ENCODE data around the gene CCDC8. TPM values are rescaled to one million over a fixed set of nuclear protein-coding genes. Genes with fewer than 3 reads are reported as not detected.
"Not testable (repeated sequence)": the region's sequence is repeated elsewhere in the genome, so short reads cannot be mapped to it uniquely, and the experiment has no call there.

CCDC8 gene
- total RNA-seq, 3 donors from 2014 or later, result 2.2 to 29.7 (median 16.4) TPM

DNA sequence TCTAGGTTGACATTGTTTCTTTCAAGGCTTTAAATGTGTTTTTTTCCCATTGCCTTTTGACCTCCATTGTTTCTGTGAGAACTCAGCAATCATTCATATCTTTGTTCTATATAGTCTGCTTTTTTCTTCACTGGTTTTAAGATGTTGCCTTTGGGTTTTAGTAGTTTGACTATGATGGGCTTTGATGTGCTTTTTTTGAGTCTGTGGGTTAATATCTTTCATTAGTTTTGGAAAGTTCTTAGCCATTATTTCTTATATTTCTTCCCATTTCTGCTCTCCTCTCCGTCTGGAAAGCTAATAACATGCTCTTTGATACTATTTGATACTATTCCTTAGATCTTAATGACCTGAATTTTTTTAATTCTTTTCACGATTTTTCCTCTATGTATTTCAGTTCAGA, 32.7 kb downstream of the CCDC8 start:
- Histone ChIP-seq H3K27ac (no peak overlapping the region), H3K27me3 (no peaks in the 10 kb centered on the region), H3K9me3 (no peaks in the 10 kb centered on the region), H3K4me3 (no peak overlapping the region), H3K36me3 (no peaks in the 10 kb centered on the region), H3K4me1 (no peaks in the 10 kb centered on the region)
- TF ChIP-seq POLR2A (IDR thresholded peaks at IDR 0.05), result no peak
- no peak for TF ChIP-seq CTCF (IDR thresholded peaks at IDR 0.05)
- TF ChIP-seq POLR2AphosphoS5 (IDR thresholded peaks at IDR 0.05), result no peak
- no peak for DNase-seq (ENCODE audit: low spot score in 2 of 2)
- intact Hi-C loops (cut with DNase I; ENCODE audit: low total_unique reads), result no loop called here

- H3K4me1 ChIP-seq, result peaks cover 11 to 17% of the 10 kb centered on the region in 2 donors
- intact Hi-C loops (cut with DNase I; ENCODE audit: low total_unique reads), result no loop called here
- H3K27ac ChIP-seq, result peak overlapping the region; percentile 45 to 93
- TF ChIP-seq POLR2AphosphoS5 (IDR thresholded peaks at IDR 0.05) (no peak), CTCF (IDR thresholded peaks at IDR 0.05) (no peak), POLR2A (IDR thresholded peaks at IDR 0.05) (no peak)
- no peak overlapping the region for H3K4me3 ChIP-seq
- H3K9me3 ChIP-seq, result no peaks in the 10 kb centered on the region
- H3K36me3 ChIP-seq, result no peaks in the 10 kb centered on the region
- DNase-seq (ENCODE audit: low spot score in 2 of 2), result no peak
- H3K27me3 ChIP-seq, result no peaks in the 10 kb centered on the region
Observed at GRCh38 chr19:46378268-46378667, 35.1 kb downstream of the CCDC8 start.

DNA sequence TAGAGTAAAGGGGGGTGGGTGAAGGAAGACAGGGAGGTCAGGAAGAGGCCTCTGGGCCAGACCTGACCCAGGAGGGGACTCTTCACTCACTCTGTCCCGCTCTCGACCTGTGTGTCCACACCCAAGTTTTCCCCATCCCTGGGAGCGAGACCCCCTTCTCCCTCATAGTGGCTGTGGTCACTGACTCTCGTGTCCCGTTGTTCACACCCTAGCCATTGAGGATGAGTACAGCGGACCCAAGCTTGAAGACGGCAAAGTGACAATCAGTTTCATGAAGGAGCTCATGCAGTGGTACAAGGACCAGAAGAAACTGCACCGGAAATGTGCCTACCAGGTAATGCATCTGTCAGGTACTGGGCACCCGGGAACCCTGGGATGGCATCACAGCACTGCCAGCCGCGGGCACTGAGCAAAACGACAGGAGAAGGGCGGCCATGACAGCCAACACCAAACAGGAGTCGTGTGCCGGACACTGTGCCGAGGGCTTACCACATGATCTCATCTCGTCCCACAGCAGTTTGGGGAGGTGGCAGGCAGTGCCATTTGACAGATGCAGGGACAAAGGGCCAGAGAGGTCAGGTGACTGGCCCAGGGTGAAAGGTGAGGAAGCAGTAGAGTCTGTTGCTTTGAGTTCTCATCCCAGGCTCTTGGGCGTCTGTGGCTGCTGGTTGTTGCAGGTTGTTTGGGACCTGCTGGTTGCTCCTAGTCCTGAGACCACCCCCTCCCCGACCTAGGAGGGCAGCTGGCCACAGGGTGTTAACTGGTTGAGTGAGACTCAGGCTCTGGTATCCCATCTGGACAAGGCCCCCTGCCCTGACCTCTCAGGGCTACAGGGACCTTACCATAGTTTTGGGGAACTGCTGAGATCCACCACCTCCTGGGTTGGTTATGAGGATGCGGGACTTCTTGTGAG, 36.9 kb downstream of the CCDC8 start:
- no peaks in the 10 kb centered on the region for H3K36me3 ChIP-seq
- H3K4me1 ChIP-seq, result peaks cover 26 to 30% of the 10 kb centered on the region in 2 donors
- no peak overlapping the region for H3K4me3 ChIP-seq
- H3K9me3 ChIP-seq, result no peaks in the 10 kb centered on the region
- TF ChIP-seq CTCF (IDR thresholded peaks at IDR 0.05) (no peak), POLR2AphosphoS5 (IDR thresholded peaks at IDR 0.05) (no peak), POLR2A (IDR thresholded peaks at IDR 0.05) (no peak)
- H3K27ac ChIP-seq, result peak overlapping the region; percentile 45 to 93
- no peaks in the 10 kb centered on the region for H3K27me3 ChIP-seq
- no peak for DNase-seq (ENCODE audit: low spot score in 2 of 2)
- intact Hi-C loops (cut with DNase I; ENCODE audit: low total_unique reads), result no loop called here

DNA sequence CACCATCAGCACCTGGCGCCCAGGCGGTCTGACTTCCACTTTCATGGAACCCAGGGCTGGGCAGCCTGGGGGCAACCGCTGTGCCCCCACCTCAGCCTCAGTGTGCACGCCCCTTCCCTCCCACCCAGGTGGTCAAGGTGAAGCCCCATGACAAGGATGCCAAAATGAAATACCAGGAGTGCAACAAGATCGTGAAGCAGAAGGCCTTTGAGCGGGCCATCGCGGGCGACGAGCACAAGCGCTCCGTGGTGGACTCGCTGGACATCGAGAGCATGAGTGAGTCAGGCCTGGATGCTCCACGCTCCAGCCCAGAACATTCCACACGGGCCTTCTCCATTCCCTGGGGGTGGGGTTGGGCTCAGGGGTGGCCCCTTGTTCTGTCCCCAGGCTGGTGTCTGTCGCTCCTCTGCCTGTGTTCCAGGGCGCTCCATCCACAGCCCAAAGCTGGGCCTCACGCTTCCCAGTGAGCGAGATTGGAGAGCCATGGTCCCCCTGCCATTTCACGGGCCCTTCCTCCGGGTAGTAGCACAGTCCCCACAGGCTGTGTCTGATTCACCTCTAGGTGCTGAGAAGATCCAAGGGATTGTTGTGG, 37.8 kb downstream of the CCDC8 start:
- H3K4me3 ChIP-seq; H3K9me3 ChIP-seq; H3K27me3 ChIP-seq; H3K36me3 ChIP-seq; intact Hi-C loops (cut with DNase I; ENCODE audit: low total_unique reads): not testable (repeated sequence)
- DNase-seq (ENCODE audit: low spot score in 2 of 2), result peak in 1 of 2 donors; percentile 22
- H3K27ac ChIP-seq, result peak overlapping the region; percentile 86 to 93
- peaks cover 28 to 35% of the 10 kb centered on the region in 2 donors for H3K4me1 ChIP-seq

- Histone ChIP-seq H3K4me3 (peak overlapping the region in 1 of 3 donors; percentile 29), H3K27ac (peak overlapping the region; percentile 86 to 93), H3K9me3 (no peaks in the 10 kb centered on the region), H3K36me3 (no peaks in the 10 kb centered on the region), H3K27me3 (no peaks in the 10 kb centered on the region), H3K4me1 (peaks cover 28 to 35% of the 10 kb centered on the region in 2 donors)
- peak in 1 of 2 donors; percentile 39 for DNase-seq (ENCODE audit: low spot score in 2 of 2)
- no peak for TF ChIP-seq CTCF (IDR thresholded peaks at IDR 0.05)
- TF ChIP-seq POLR2AphosphoS5 (IDR thresholded peaks at IDR 0.05), result no peak
- no peak for TF ChIP-seq POLR2A (IDR thresholded peaks at IDR 0.05)
- intact Hi-C loops (cut with DNase I; ENCODE audit: low total_unique reads), result no loop called here
Observed at GRCh38 chr19:46374536-46375475, 38.6 kb downstream of the CCDC8 start.
